Subcutaneous abdominal adipose tissue (tissue), 5 donors: Measurements from ENCODE around the gene GRK3.

Experiments
- H3K27ac ChIP-seq: one replicate; pipeline ENCODE4 v1.7.0; 2013; ENCODE audit warnings: low read depth, mild to moderate bottlenecking, inconsistent platforms, low read length, moderate library complexity
- H3K27me3 ChIP-seq, 5 donors: one replicate each; pipeline ENCODE4 v1.7.0; 2013; ENCODE audit warnings: low read length in 5 of 5, inconsistent platforms in 1 of 5; ENCODE audit not compliant: control insufficient read depth in 5 of 5, insufficient read depth in 4 of 5
- H3K36me3 ChIP-seq, 5 donors: one replicate each; pipeline ENCODE4 v1.7.0; 2013; ENCODE audit warnings: low read length in 5 of 5; ENCODE audit not compliant: control insufficient read depth in 5 of 5, insufficient read depth in 5 of 5
- H3K4me1 ChIP-seq, 5 donors: one replicate each; pipeline ENCODE4 v1.7.0; 2013; ENCODE audit warnings: low read length in 5 of 5, mild to moderate bottlenecking in 3 of 5, moderate library complexity in 1 of 5; ENCODE audit not compliant: control insufficient read depth in 5 of 5, insufficient read depth in 5 of 5
- H3K4me3 ChIP-seq, 5 donors: one replicate each; pipeline ENCODE4 v1.7.0; 2013; ENCODE audit warnings: low read length in 5 of 5, low read depth in 1 of 5
- H3K9ac ChIP-seq, 5 donors: one replicate each; pipeline ENCODE4 v1.7.0; 2013; ENCODE audit warnings: low read length in 5 of 5, mild to moderate bottlenecking in 4 of 5, moderate library complexity in 3 of 5
- H3K9me3 ChIP-seq, 5 donors: one replicate each; pipeline ENCODE4 v1.7.0; 2013; ENCODE audit warnings: low read length in 5 of 5; ENCODE audit not compliant: control insufficient read depth in 5 of 5
- donor health status: healthy.
- donor health status: healthy.
- donor health status: healthy.
- donor health status: healthy.
- donor health status: healthy.

Gene GRK3

GRCh38 chr22:25710501-25710900 lies 146.0 kb downstream of the GRK3 start:
- Histone ChIP-seq H3K4me3 (no peak overlapping the region), H3K9ac (no peak overlapping the region), H3K27me3 (no peaks in the 10 kb centered on the region), H3K9me3 (no peaks in the 10 kb centered on the region), H3K36me3 (peaks cover 29 to 82% (median 67%) of the 10 kb centered on the region in 5 donors), H3K4me1 (peaks cover 0 to 3% (median 0%) of the 10 kb centered on the region in 5 donors), H3K27ac (no peak overlapping the region)

- peaks cover 26 to 81% (median 62%) of the 10 kb centered on the region in 5 donors for H3K36me3 ChIP-seq
- H3K4me3 ChIP-seq: no peak overlapping the region
- H3K4me1 ChIP-seq: peaks cover 0 to 3% (median 0%) of the 10 kb centered on the region in 5 donors
- H3K27ac ChIP-seq: no peak overlapping the region
- no peak overlapping the region for H3K9ac ChIP-seq
- H3K27me3 ChIP-seq: no peaks in the 10 kb centered on the region
- H3K9me3 ChIP-seq: no peaks in the 10 kb centered on the region
Observed at GRCh38 chr22:25711491-25711890, 147.0 kb downstream of the GRK3 start.

GRCh38 chr22:25712661-25713400 lies 148.4 kb downstream of the GRK3 start:
- Histone ChIP-seq H3K27ac (peak overlapping the region; percentile 1), H3K27me3 (no peaks in the 10 kb centered on the region), H3K9me3 (no peaks in the 10 kb centered on the region), H3K9ac (no peak overlapping the region), H3K36me3 (peaks cover 26 to 81% (median 60%) of the 10 kb centered on the region in 5 donors), H3K4me1 (peaks cover 0 to 3% (median 0%) of the 10 kb centered on the region in 5 donors), H3K4me3 (no peak overlapping the region)

GRCh38 chr22:25714070-25714469 lies 149.6 kb downstream of the GRK3 start:
- H3K4me1 ChIP-seq: no peaks in the 10 kb centered on the region
- no peaks in the 10 kb centered on the region for H3K27me3 ChIP-seq
- H3K9ac ChIP-seq: peak overlapping the region in 1 of 5 donors; percentile 10
- H3K9me3 ChIP-seq: no peaks in the 10 kb centered on the region
- H3K4me3 ChIP-seq: no peak overlapping the region
- H3K36me3 ChIP-seq: peaks cover 28 to 88% (median 67%) of the 10 kb centered on the region in 5 donors
- no peak overlapping the region for H3K27ac ChIP-seq

- Histone ChIP-seq H3K4me1 (no peaks in the 10 kb centered on the region), H3K9ac (no peak overlapping the region), H3K27ac (no peak overlapping the region), H3K4me3 (no peak overlapping the region), H3K9me3 (no peaks in the 10 kb centered on the region), H3K36me3 (peaks cover 26 to 88% (median 70%) of the 10 kb centered on the region in 5 donors), H3K27me3 (no peaks in the 10 kb centered on the region)
Observed at GRCh38 chr22:25714739-25715138, 150.3 kb downstream of the GRK3 start.

GRCh38 chr22:25716637-25717036 lies 152.2 kb downstream of the GRK3 start:
- peaks cover 20 to 76% (median 59%) of the 10 kb centered on the region in 5 donors for H3K36me3 ChIP-seq
- no peaks in the 10 kb centered on the region for H3K9me3 ChIP-seq
- H3K27ac ChIP-seq: no peak overlapping the region
- no peak overlapping the region for H3K9ac ChIP-seq
- H3K4me1 ChIP-seq: no peaks in the 10 kb centered on the region
- H3K4me3 ChIP-seq: no peak overlapping the region
- H3K27me3 ChIP-seq: no peaks in the 10 kb centered on the region

- Histone ChIP-seq H3K36me3 (peaks cover 22 to 73% (median 59%) of the 10 kb centered on the region in 5 donors), H3K9me3 (no peaks in the 10 kb centered on the region), H3K27ac (no peak overlapping the region), H3K4me3 (no peak overlapping the region), H3K4me1 (peaks cover 0 to 3% (median 0%) of the 10 kb centered on the region in 5 donors), H3K9ac (no peak overlapping the region), H3K27me3 (no peaks in the 10 kb centered on the region)
Observed at GRCh38 chr22:25718135-25718840, 153.8 kb downstream of the GRK3 start.

GRCh38 chr22:25722223-25722622 lies 157.7 kb downstream of the GRK3 start:
- H3K27ac ChIP-seq: no peak overlapping the region
- no peaks in the 10 kb centered on the region for H3K27me3 ChIP-seq
- peaks cover 14 to 51% (median 41%) of the 10 kb centered on the region in 5 donors for H3K36me3 ChIP-seq
- no peak overlapping the region for H3K9ac ChIP-seq
- peaks cover 0 to 13% (median 0%) of the 10 kb centered on the region in 5 donors for H3K4me1 ChIP-seq
- no peaks in the 10 kb centered on the region for H3K9me3 ChIP-seq
- no peak overlapping the region for H3K4me3 ChIP-seq

GRCh38 chr22:25722626-25723025 lies 158.2 kb downstream of the GRK3 start:
- no peaks in the 10 kb centered on the region for H3K9me3 ChIP-seq
- no peak overlapping the region for H3K9ac ChIP-seq
- H3K4me1 ChIP-seq: peaks cover 0 to 13% (median 0%) of the 10 kb centered on the region in 5 donors
- H3K27ac ChIP-seq: no peak overlapping the region
- no peak overlapping the region for H3K4me3 ChIP-seq
- no peaks in the 10 kb centered on the region for H3K27me3 ChIP-seq
- peaks cover 14 to 48% (median 37%) of the 10 kb centered on the region in 5 donors for H3K36me3 ChIP-seq

GRCh38 chr22:25726241-25726640 lies 161.8 kb downstream of the GRK3 start:
- Histone ChIP-seq H3K4me3 (no peak overlapping the region), H3K4me1 (peaks cover 0 to 13% (median 0%) of the 10 kb centered on the region in 5 donors), H3K9ac (no peak overlapping the region), H3K27ac (no peak overlapping the region), H3K27me3 (no peaks in the 10 kb centered on the region), H3K36me3 (peaks cover 12 to 34% (median 28%) of the 10 kb centered on the region in 5 donors), H3K9me3 (no peaks in the 10 kb centered on the region)
